ENCODE measurements around the gene TSSC4. TPM values are rescaled to one million over a fixed set of nuclear protein-coding genes. Genes with fewer than 3 reads are reported as not detected.

The TSSC4 gene
- polyA plus RNA-seq, 4 donors, result 33.2 to 56.3 (median 43.8) TPM

DNA sequence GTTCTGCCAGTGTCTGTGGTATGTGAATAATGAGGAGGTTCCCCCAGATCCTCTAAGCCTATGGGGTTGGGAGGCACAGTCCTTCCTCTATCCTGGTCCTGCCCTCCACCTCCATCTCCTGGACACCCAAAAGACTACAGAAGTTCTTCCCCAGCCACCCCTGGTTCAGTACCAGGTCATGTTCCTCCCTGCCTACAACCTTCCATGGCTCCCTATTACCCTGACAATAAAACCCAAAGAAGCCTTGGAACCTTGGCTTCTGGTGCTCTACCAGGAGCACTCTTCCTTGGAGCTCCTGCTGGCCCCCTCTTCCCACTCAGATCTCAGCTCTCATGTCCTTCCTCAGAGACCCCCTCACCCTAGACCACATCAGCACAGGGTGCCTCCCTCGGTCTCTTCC is 30.8 kb downstream of the TSSC4 start:
- no peak for DNase-seq (ENCODE audit: low read depth in 4 of 4, low spot score in 2 of 4)

GRCh38 chr11:2432171-2432621 is 31.6 kb downstream of the TSSC4 start:
- DNase-seq (ENCODE audit: low read depth in 4 of 4, low spot score in 2 of 4), result no peak

GRCh38 chr11:2432628-2433071 is 32.1 kb downstream of the TSSC4 start:
- no peak for DNase-seq (ENCODE audit: low read depth in 4 of 4, low spot score in 2 of 4)

GRCh38 chr11:2433106-2433925 is 32.8 kb downstream of the TSSC4 start:
- no peak for DNase-seq (ENCODE audit: low read depth in 4 of 4, low spot score in 2 of 4)

DNA sequence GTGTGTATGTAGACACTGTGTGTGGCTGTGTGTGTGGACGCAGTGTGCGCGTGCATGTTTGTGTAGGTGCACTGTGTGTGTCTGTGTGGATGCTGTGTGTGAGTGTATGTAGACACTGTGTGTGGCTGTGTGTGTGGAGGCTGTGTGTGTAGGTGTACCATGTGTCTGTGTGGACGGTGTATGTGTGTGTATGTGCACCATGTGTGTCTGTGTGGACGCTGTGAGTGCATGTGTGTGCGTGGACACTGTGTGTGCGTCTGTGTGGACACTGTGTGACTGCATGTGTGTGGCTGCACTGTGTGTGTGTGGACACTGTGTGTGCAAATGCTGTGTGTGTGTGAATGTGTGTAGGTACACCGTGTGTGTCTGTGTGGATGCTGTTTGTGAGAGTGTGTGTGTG is 33.5 kb downstream of the TSSC4 start:
- DNase-seq (ENCODE audit: low read depth in 4 of 4, low spot score in 2 of 4), result no peak

DNA sequence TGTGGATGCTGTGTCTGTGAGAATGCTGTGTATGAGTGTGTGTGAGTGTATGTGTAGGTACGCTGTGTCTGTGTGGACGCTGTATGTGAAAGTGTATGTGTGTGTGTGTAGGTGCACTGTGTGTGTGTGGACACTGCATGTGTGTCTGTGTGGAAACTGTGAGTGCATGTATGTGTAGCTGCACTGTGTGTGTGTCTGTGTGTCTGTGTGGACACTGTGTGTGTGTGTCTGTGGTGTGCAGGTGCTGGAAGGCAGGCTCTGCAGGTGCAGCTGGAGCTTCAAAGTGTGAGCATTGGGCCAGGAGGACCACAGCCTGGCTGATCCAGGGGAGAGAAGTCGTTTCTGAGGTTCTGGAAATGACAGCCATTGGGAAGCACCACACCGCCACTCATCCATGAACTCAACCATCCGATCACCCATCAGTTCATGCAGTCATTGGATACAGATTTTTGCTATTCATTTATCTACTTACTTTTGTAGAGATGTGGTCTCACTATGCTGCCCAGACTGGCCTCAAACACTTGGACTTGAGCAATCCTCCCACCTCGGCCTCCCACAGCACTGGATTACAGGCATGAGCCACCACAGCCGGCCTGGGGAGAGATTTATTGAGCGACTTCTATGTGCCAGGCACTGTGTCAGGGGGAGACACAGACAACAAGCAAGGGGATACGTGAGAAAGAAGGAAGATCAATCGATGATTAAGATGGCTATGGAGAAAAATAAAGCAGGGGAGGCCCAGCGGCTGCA is 34.1 kb downstream of the TSSC4 start:
- DNase-seq (ENCODE audit: low read depth in 4 of 4, low spot score in 2 of 4), result no peak

- DNase-seq (ENCODE audit: low read depth in 4 of 4, low spot score in 2 of 4), result no peak
These were observed 34.9 kb downstream of the TSSC4 start for GRCh38 chr11:2435288-2436012.

- DNase-seq (ENCODE audit: low read depth in 4 of 4, low spot score in 2 of 4), result no peak
These were observed 35.5 kb downstream of the TSSC4 start for GRCh38 chr11:2436013-2436520.

- no peak for DNase-seq (ENCODE audit: low read depth in 4 of 4, low spot score in 2 of 4)
These were observed 36.0 kb downstream of the TSSC4 start for GRCh38 chr11:2436521-2437031.

GRCh38 chr11:2437516-2437915 is 37.0 kb downstream of the TSSC4 start:
- DNase-seq (ENCODE audit: low read depth in 4 of 4, low spot score in 2 of 4), result no peak

- DNase-seq (ENCODE audit: low read depth in 4 of 4, low spot score in 2 of 4), result no peak
These were observed 39.3 kb downstream of the TSSC4 start for GRCh38 chr11:2439820-2440219.

DNA sequence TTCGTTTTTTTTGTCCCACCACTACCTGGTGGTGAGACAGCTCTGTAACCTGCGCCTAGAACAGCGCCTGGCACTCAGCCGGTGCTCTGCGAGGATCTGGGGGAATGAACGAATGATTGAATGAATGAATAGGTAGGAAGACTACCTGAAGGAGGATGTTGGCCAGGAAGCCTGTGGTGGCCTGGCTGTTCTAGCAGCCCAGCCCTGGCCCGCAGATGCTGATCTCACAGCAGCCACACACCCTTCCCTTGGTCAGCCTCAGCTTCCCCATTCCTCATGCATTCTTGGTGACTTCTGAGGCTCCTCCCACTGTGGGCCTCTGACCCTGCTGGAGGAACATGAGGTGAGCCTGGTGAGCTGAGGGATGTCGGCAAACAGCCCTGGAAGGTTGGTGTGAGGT is 40.1 kb downstream of the TSSC4 start:
- no peak for DNase-seq (ENCODE audit: low read depth in 4 of 4, low spot score in 2 of 4)

DNA sequence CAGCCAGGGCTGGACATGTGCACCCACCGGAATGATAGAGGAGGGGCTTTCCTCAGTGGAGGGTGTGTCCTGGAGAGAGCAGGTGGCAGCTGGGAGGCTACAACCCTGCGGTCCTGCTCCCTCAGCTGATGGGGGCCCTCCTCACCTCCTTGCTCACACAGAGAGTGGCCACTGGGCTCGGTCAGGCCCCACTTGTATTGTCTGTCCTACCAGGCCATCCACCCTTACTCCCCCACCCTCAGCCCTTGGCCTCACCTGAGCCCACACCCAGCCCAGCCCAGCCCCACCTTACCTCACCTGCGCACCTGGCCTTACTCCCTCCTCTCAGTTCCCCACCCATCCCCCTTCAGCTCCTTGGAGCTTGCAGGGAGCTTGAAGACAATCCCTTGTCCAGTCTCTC is 40.6 kb downstream of the TSSC4 start:
- DNase-seq (ENCODE audit: low read depth in 4 of 4, low spot score in 2 of 4), result no peak

GRCh38 chr11:2442589-2442988 is 42.0 kb downstream of the TSSC4 start:
- no peak for DNase-seq (ENCODE audit: low read depth in 4 of 4, low spot score in 2 of 4)

- DNase-seq (ENCODE audit: low read depth in 4 of 4, low spot score in 2 of 4), result no peak
These were observed 42.9 kb downstream of the TSSC4 start for GRCh38 chr11:2443406-2443805.

- DNase-seq (ENCODE audit: low read depth in 4 of 4, low spot score in 2 of 4), result no peak
These were observed 43.6 kb downstream of the TSSC4 start, which contains the start of gene TRPM5 for GRCh38 chr11:2443881-2444820. Gene TRPM5 (minus strand): TSS chr11:2444514. CDS start chr11:2423036, 21,478 bp downstream.

DNA sequence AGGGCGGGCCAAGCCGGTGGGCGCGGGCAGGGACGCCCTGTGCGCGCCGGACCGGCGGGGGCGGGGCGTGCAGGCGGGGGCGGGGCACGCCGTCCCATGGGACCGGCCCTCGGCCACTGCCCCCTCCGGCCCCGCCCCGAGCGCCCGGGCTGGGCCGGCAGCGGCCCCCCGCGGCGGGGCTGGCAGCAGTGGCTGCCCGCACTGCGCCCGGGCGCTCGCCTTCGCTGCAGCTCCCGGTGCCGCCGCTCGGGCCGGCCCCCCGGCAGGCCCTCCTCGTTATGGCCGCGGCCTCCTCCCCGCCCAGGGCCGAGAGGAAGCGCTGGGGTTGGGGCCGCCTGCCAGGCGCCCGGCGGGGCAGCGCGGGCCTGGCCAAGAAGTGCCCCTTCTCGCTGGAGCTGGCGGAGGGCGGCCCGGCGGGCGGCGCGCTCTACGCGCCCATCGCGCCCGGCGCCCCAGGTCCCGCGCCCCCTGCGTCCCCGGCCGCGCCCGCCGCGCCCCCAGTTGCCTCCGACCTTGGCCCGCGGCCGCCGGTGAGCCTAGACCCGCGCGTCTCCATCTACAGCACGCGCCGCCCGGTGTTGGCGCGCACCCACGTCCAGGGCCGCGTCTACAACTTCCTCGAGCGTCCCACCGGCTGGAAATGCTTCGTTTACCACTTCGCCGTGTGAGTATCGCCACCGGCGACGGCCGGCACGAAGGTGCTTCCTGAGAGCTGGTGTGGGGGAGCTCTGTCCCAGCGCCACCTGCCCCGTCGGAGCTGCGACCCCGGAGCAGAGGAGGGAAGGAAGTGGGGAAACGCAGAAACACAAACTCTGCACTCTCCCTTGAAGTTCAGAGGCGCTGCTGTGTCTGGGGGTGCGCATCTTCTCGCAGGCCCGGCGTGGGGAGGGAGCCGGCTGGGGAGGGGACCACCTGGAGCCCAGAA is 44.5 kb downstream of the TSSC4 start, which contains the start of gene KCNQ1:
Gene KCNQ1, plus strand, starts transcription at position 188 of the 925 bp plus-strand sequence. Its CDS starts 91 bp downstream, at position 279.
- no peak for DNase-seq (ENCODE audit: low read depth in 4 of 4, low spot score in 2 of 4)
